Left kidney (tissue), 2 donors: Measurements from ENCODE around the gene ANKMY2. TPM values are rescaled to one million over a fixed set of nuclear protein-coding genes. Genes with fewer than 3 reads are reported as not detected.
"Not testable (repeated sequence)": the region's sequence is repeated elsewhere in the genome, so short reads cannot be mapped to it uniquely, and the experiment has no call there.

Experiments
- DNase-seq: peaks from one replicate; pipeline ENCODE4 v3.0.0-alpha.2; 2013
- polyA plus RNA-seq: library from polyadenylated mRNA; unstranded; fragments of 120-200 nt; gene quantifications from one replicate; pipeline ENCODE4 v1.2.1, GENCODE V29; 2013; ENCODE audit not compliant: insufficient read length

The ANKMY2 gene
- polyA plus RNA-seq, 1 donor = 34.6 TPM

DNA sequence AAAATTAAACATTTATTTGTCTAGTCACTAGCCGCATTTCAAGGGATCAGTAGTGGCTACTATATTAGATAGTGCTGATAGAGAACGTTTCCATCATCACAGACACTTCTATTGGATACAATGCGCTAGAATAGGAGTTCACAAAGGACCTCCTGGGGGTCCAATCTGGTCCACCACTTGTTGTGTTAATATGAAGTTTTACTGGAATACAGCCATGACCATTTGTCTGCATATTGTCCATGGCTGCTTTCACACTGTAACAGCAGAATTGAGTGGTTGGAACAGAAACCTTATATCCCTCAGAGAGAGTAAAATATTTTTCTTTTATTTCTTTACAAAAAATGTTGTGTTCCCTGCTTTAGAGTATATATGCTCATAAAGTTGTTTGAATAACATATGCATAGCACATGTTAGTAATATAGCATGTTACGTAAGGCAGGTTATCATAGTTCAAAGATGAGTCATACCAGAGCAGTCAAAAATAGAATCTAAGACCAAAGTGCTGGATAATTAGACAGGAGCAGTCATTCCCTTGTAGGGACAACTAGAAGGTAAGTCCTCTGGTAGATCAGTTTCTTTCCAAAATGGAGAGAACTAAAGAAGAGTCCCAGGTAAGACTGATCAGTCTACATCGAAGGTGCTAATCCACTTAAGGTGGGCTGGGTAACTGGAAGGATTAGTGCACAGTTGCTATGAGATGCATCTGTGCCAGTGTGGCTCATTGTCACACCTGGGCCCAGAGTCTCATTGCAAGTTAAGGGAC lies 15.3 kb upstream of the ANKMY2 start:
- DNase-seq = no peak

DNA sequence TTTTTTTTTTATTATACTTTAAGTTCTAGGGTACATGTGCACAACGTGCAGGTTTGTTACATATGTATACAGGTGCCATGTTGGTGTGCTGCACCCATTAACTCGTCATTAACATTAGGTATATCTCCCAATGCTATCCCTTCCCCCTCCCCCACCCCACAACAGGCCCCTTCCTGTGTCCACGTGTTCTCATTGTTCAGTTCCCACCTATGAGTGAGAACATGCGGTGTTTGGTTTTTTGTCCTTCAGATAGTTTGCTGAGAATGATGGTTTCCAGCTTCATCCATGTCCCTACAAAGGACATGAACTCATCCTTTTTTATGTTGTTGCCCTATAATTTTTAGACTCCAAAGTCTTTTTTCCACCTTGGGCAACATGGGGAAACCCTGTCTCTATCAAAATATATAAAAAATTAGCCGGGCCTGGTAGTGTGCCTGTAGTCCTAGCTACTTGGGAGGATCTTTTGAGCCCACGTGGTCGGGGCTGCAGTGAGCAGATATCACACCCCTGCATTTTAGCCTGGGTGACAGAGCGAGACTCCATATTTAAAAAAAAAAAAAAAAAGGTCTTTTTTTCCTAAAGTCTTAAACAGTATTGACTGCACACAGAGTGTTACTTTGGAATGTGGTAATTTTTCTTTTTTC lies 14.4 kb upstream of the ANKMY2 start:
- DNase-seq = not testable (repeated sequence)

DNA sequence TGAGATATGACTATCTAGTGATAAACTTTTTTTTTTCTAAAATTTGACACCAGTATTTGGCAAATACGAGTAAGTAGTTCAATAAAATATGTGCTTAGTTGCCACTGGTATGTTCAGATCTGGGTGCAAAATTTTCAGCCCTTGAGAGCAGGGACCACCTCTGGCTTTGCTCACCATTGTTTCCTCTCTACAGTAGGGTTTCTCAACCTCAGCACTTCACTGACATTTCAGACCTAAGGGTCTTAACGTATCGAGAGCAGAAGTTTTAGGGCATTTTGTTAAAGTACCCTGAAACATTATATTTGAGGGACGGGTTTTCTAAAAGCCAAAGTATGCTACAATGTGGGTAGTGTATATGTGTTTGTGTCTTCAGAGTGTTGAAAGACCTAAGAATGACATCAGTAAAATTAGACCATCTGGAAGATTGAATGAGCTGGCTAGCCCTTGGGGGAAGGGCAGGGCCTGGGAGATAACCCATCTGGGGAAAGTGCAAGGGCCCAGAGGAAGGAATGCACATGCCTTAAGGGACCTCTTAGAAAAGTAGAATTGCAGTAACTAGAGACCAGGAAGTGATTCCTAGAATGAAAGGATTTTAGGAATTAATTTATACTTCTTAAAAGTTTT lies 12.2 kb upstream of the ANKMY2 start:
- no peak for DNase-seq

GRCh38 chr7:16656141-16656540 lies 10.6 kb upstream of the ANKMY2 start:
- DNase-seq = no peak

DNA sequence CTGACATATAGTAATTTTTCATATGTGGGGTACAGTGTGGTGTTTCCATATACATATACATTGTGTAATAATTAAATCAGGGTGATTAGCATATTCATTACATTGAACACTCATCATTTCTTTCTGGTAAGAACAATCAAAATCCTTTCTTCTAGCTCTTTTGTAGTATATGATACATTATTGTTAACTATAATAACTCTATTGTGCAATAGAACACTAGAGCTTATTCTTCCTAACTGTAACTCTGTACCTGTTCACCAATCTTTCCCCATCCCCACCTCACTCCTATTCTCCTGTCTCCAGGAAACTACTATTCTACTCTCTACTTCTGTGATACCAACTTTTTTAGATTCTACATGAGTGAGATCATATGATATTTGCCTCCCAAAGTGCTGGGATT lies 9.8 kb upstream of the ANKMY2 start:
- DNase-seq = no peak

- no peak for DNase-seq
Observed at GRCh38 chr7:16652888-16653287, 7.3 kb upstream of the ANKMY2 start.

- no peak for DNase-seq
Observed at GRCh38 chr7:16652240-16652583, 6.7 kb upstream of the ANKMY2 start.

- no peak for DNase-seq
Observed at GRCh38 chr7:16651396-16652239, 6.1 kb upstream of the ANKMY2 start.

DNA sequence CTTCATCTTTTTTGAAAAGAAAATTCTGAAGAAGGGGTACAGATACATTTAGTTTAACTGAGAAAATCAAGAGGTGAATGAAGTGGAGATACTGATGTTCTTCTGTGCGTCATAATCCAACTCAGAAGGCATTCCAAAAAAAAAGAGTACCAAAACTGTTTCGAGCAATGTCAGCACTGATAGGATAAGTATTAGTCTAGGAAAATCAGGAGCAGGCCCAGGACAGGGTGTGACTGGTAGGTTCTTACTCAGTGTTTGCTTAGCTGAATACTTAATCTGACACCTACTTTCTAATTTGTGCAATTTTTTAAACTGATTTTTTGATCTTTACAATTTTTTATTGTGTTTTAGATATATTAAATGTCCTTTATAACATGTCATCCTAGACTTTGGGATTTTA lies 4.7 kb upstream of the ANKMY2 start:
- no peak for DNase-seq

- no peak for DNase-seq
Observed at GRCh38 chr7:16649196-16649595, 3.6 kb upstream of the ANKMY2 start.

DNA sequence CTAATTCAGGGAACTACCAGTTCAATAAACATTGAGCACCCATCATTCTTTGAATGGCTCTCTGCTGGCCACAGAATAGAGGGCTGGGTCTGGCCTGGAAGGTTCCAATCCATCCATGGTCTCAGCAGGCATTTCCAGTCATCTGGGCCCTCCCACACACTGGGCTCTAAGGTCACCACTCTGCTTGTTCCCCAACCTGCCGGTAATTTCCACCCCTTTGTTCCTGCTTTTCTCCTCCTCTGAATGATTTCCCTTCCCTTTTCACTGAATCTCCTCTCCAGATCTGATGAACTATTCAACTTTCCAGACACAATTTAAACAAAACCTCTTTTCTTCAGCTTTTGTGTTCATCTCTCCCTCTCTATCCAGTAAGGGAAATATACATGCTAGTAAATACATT lies 3.0 kb upstream of the ANKMY2 start:
- no peak for DNase-seq

GRCh38 chr7:16647435-16647960 lies 1.9 kb upstream of the ANKMY2 start:
- no peak for DNase-seq

DNA sequence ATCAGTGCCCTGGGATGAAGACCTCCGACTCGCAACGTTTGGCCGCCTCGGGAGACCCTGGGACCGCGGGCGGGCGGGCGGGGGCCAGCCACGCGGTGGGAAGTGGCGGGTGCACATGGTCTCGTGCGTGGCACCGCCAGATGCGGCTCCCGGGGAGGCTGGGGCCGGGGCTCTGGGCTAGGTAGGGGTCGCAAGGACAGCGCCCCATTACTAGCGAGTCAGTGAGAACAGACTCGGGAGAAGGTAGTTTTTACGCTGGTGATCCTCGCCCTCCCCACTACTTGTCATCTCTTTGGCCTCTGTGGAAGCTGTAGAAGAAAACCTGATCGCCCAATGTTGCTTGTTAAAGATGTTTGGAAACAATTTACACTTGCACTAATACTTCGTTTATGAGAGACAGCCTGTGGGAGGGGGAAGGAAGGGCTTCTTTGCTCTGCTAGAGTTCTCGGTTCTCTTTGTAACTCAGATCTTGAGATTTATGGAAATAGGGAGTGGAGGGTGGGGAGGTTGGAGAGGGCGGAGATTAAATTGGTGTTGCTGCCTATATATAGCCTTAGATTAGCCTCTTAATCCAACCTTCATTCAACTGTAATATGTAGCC lies 1.0 kb upstream of the ANKMY2 start:
- DNase-seq = no peak

- DNase-seq = no peak
Observed at GRCh38 chr7:16644636-16645592, 640 bp downstream of the ANKMY2 start.

- no peak for DNase-seq
Observed at GRCh38 chr7:16644157-16644556, 1.4 kb downstream of the ANKMY2 start.

- DNase-seq = no peak
Observed at GRCh38 chr7:16638282-16639280, 7.0 kb downstream of the ANKMY2 start.

- no peak for DNase-seq
Observed at GRCh38 chr7:16637379-16637778, 8.2 kb downstream of the ANKMY2 start.

DNA sequence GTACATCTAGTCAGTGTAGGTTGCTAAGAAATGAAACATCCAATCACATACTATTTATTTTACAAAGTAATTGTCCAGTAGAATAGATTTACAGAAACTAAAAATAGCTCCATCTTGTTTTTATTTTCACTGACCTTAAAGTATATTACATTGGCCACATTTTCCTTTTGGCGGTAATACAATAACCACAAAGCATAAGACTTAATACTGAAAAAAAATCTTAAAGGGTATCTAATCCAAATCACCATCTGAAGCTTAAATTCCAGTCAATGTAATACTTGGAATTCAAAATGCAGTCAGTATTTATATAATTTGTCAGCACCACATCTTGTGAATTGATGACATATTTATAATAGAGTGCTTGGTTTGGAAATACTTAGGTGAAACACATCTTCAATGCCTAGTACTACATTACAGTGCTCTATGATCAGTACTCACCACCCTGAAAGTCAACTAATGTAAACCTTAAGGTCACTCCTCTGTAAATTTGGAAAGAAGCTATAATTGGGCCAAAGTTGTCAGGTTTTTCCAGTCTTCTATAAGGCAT lies 8.9 kb downstream of the ANKMY2 start:
- no peak for DNase-seq

DNA sequence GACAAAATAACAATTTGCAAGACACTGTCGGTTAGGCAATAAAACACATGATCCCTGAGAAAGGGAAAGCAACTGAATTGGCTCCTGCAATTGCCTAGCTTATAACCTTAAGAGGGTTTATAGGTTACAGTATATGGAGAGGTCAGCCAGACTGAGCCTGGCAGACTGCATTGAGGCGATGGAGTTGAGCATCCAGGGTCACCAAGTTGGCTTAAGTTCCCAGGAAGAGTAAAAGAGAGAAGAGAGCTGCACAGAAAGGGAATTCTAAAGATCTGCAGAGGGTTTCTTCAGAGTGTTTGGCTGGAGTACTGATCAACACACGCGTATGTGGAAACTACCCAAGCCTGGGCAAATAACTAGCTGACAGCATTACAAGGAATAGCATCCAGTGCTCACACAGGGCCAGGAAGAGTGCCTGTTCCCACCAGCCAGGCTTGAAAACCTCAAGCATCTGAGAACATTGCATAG lies 11.2 kb downstream of the ANKMY2 start:
- no peak for DNase-seq
